A673 (cell line): ENCODE results near the gene NAALADL2.

Experiments used
- EZH2 ChIP-seq: fragments of 200-600 bp; sonication (generic); IDR thresholded peaks from 2 replicates; pipeline ENCODE4 v1.6.1; 2017; ENCODE audit warnings: borderline replicate concordance, low read depth, mild to moderate bottlenecking, mixed read lengths, antibody characterized with exemption, low read length; ENCODE audit not compliant: poor library complexity, severe bottlenecking
- TF ChIP-seq, protein P1 (sequence below): fragments of 300-800, 200-600 bp; sonication (generic); conservative IDR thresholded peaks from 2 replicates; pipeline ENCODE4 v1.5.1; 2017; ENCODE audit warnings: low read depth, mild to moderate bottlenecking, antibody characterized with exemption, low read length, moderate library complexity, mixed read lengths

DNA sequence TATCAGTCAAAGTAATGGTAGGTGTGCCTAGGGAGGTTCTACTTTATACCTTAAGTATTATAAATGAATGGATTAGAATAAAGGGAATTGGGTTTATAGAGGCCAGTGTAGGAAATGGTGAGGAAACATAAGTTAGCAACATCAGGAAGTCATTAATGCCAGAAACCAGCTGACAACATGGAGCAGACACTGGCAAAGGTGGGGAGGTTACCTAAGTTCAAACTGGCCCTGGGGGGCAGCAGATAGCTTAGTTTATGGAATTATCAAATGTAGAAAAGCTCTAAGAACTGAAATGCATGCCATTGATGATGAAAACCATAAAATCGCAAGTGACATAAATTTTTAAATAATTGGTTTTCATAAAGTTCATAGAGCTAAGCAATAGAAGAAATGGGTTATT, 498.6 kb downstream of the NAALADL2 start:
- TF ChIP-seq, protein P1, sequence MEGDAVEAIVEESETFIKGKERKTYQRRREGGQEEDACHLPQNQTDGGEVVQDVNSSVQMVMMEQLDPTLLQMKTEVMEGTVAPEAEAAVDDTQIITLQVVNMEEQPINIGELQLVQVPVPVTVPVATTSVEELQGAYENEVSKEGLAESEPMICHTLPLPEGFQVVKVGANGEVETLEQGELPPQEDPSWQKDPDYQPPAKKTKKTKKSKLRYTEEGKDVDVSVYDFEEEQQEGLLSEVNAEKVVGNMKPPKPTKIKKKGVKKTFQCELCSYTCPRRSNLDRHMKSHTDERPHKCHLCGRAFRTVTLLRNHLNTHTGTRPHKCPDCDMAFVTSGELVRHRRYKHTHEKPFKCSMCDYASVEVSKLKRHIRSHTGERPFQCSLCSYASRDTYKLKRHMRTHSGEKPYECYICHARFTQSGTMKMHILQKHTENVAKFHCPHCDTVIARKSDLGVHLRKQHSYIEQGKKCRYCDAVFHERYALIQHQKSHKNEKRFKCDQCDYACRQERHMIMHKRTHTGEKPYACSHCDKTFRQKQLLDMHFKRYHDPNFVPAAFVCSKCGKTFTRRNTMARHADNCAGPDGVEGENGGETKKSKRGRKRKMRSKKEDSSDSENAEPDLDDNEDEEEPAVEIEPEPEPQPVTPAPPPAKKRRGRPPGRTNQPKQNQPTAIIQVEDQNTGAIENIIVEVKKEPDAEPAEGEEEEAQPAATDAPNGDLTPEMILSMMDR: no peak
- TF ChIP-seq EZH2: no peak
